Measurements from ENCODE around the gene SPTBN1. TPM values are rescaled to one million over a fixed set of nuclear protein-coding genes. Genes with fewer than 3 reads are reported as not detected.

Gene SPTBN1
- total RNA-seq = 813 TPM
- long read RNA-seq, full-length matches to known transcripts = 62 of 431 reads
- long read RNA-seq, partial matches to known transcripts = 339 of 431 reads
- long read RNA-seq, other reads (novel, unspliced or antisense) = 30 of 431 reads

DNA sequence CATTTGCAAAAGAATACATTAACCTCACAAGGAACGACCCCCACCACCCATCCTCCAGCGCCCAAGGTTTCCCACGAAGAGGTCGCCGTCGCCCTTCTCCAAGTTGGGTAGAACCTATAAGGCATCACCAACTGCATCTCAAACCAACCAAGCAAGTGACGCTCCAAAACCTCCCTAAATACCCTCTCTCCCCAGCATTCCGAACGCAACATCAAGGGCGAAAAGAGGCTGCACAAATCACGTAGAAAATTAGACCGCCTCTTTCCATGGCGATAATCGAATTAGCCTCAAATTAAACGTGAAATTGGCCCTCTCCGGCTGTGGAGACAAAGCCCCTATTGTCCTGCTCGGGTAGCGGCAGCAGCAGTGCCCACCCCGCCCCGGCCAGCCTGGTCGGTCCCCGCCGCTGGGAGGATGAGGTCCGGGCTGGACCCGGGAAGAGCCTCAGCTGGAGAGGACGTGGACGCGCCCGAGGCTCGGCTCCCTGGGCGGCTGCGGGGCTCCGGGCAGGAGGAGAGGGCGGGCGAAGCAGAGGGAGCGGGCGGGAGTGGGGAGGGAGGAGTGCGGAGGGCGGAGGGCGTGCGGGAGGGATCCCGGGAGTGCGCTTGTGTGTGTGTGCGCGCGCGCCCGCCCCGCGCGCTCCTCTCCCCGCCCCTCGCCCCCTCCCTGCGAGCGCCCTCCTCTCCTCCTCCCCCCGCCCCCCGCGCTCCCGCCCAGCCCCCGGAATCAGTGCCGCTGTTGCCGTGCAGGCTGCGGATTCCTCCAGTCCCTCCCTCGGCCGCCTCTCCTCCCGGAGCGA, at the start of gene SPTBN1:
SPTBN1 (plus strand) TSS at position 765 of the 799 bp plus-strand sequence. CDS start 70,092 bp downstream, outside the sequence.
- peak within 1 kb of the TSS; percentile 89 for H3K27ac ChIP-seq
- DNase-seq (peak; percentile 94), ATAC-seq (peak; percentile 95)
- intact Hi-C loops (cut with DNase I) = no loop called here
- H3K9me3 ChIP-seq = no peaks in the 10 kb centered on the region
- no peaks in the 10 kb centered on the region for H3K36me3 ChIP-seq
- peak within 1 kb of the TSS; percentile 70 for H3K4me3 ChIP-seq
- no peaks in the 10 kb centered on the region for H3K27me3 ChIP-seq
- TF ChIP-seq, protein P1, sequence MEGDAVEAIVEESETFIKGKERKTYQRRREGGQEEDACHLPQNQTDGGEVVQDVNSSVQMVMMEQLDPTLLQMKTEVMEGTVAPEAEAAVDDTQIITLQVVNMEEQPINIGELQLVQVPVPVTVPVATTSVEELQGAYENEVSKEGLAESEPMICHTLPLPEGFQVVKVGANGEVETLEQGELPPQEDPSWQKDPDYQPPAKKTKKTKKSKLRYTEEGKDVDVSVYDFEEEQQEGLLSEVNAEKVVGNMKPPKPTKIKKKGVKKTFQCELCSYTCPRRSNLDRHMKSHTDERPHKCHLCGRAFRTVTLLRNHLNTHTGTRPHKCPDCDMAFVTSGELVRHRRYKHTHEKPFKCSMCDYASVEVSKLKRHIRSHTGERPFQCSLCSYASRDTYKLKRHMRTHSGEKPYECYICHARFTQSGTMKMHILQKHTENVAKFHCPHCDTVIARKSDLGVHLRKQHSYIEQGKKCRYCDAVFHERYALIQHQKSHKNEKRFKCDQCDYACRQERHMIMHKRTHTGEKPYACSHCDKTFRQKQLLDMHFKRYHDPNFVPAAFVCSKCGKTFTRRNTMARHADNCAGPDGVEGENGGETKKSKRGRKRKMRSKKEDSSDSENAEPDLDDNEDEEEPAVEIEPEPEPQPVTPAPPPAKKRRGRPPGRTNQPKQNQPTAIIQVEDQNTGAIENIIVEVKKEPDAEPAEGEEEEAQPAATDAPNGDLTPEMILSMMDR (IDR thresholded peaks at IDR 0.05) = no peak
- H3K4me1 ChIP-seq = peaks cover 17% of the 10 kb centered on the region

DNA sequence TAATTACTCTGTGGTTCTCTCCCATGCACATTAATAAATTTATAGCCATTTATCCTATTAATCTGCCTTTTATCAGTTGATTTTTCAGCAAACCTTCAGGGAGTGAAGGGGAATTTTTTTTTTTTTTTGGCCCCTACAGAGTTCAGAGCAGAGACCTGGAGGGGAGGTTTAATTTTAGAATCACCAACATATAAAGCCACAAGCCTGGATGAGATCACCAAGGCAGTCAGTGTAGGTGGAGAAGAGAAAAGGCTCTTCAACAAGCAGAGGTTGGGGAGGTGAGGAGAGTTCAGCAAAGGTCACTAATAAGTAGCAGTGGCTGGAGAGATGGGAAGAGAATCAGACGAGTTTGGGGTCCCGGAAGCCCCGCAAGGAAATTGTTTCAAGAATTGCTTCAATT, 48.4 kb upstream of the SPTBN1 start:
- no peak overlapping the region for H3K4me3 ChIP-seq
- DNase-seq = no peak
- H3K36me3 ChIP-seq = no peaks in the 10 kb centered on the region
- no peak overlapping the region for H3K27ac ChIP-seq
- TF ChIP-seq, protein P1 (IDR thresholded peaks at IDR 0.05) = no peak
- intact Hi-C loops (cut with DNase I) = no loop called here
- H3K4me1 ChIP-seq = peaks cover 21% of the 10 kb centered on the region
- ATAC-seq = no peak
- no peaks in the 10 kb centered on the region for H3K9me3 ChIP-seq
- H3K27me3 ChIP-seq = no peaks in the 10 kb centered on the region

DNA sequence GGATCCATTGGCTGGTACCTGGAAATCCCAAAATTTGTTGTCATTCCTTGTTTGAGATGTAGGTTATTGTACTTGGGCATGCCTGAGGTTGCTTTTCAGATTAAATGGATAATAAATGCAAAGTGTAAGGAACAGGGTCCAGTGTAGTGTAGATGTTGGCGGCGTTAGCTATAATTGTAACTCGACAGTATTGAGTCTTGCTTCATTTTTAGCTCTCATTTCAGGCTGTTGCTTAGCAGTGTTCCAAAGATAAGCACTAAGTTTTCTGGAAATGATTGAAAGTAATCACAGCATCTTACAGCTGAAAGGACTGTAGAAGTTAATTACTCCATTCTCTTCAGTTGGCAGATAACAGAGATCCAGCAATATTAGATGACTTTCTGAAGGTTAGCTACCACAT, 47.8 kb upstream of the SPTBN1 start:
- no peak overlapping the region for H3K27ac ChIP-seq
- H3K4me1 ChIP-seq = peaks cover 21% of the 10 kb centered on the region
- ATAC-seq = no peak
- TF ChIP-seq, protein P1 (IDR thresholded peaks at IDR 0.05) = no peak
- intact Hi-C loops (cut with DNase I) = no loop called here
- DNase-seq = no peak
- no peaks in the 10 kb centered on the region for H3K27me3 ChIP-seq
- H3K9me3 ChIP-seq = no peaks in the 10 kb centered on the region
- H3K36me3 ChIP-seq = no peaks in the 10 kb centered on the region
- H3K4me3 ChIP-seq = no peak overlapping the region

DNA sequence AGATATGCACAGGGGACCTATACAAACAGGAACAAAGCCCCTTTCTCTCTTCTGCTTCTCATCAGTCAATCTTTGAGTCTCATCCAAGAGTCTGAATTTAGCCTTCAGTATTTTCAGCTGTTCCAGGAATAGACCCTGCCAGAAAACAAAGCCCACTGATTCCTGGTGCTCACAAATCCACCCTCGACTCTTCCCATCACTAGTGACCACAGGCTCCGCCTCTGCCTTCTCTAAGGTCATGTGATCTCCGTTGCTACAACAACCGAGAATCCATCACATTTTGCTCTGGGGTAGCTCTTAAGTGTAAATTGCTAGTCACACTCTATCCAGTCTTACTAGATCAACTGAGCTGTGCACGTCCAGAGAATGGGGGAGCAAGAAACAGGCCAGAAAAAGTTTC, 46.4 kb upstream of the SPTBN1 start:
- H3K36me3 ChIP-seq = no peaks in the 10 kb centered on the region
- TF ChIP-seq, protein P1 (IDR thresholded peaks at IDR 0.05) = no peak
- DNase-seq = no peak
- no peak overlapping the region for H3K27ac ChIP-seq
- H3K9me3 ChIP-seq = no peaks in the 10 kb centered on the region
- H3K4me1 ChIP-seq = peaks cover 10% of the 10 kb centered on the region
- no peak for ATAC-seq
- intact Hi-C loops (cut with DNase I) = no loop called here
- H3K4me3 ChIP-seq = no peak overlapping the region
- H3K27me3 ChIP-seq = no peaks in the 10 kb centered on the region

DNA sequence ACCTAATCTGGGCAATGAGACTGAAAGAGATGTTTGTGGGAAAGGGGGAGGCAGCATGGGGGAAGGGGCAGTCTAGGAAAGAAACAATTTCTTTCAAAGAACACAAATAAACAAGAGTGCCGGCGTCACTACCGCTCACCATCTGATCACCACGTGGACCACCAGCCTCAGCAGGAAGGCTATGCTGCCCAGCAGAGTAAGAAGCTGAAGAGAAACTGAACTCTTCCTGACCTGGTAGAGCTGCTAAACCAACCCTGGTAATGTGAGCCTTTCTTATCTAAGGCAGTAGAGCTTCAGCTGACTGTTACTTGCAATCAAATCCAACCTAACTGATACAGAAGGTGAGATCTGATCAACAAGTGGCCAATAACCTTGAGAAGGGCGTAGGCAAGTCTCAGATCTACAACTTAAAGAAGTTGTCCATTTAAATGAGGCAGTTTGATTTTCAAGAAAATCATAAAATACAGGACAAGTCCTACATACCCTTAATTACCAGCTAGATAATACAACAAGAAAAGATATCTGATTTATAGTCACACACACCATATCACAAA, 44.2 kb upstream of the SPTBN1 start:
- no peak for DNase-seq
- Histone ChIP-seq H3K4me1 (peaks cover 8% of the 10 kb centered on the region), H3K36me3 (no peaks in the 10 kb centered on the region), H3K27me3 (no peaks in the 10 kb centered on the region), H3K9me3 (no peaks in the 10 kb centered on the region), H3K4me3 (no peak overlapping the region), H3K27ac (no peak overlapping the region)
- no peak for ATAC-seq
- intact Hi-C loops (cut with DNase I) = no loop called here
- TF ChIP-seq, protein P1 (IDR thresholded peaks at IDR 0.05) = no peak

All from upper lobe of right lung (tissue), 1 donor.